IPS DF 6.9 (cell line): Measurements from ENCODE around the gene CDHR3.

ENCODE experiments used
- DNase-seq: peaks from one replicate; pipeline ENCODE4 v3.0.0-alpha.2; 2013; ENCODE audit warnings: low read depth, low spot score
- H3K27ac ChIP-seq: one replicate; pipeline ENCODE4 v1.5.1; 2013; ENCODE audit warnings: low read length, control low read depth
- H3K27me3 ChIP-seq: 2 replicates; pipeline ENCODE4 v1.6.1; 2013; ENCODE audit warnings: mild to moderate bottlenecking, low read length; ENCODE audit not compliant: control insufficient read depth, insufficient read depth
- H3K36me3 ChIP-seq: 2 replicates; pipeline ENCODE4 v1.6.1; 2013; ENCODE audit warnings: low read length; ENCODE audit not compliant: control insufficient read depth, insufficient read depth
- H3K4me1 ChIP-seq: 2 replicates; pipeline ENCODE4 v1.6.1; 2013; ENCODE audit warnings: low read length; ENCODE audit not compliant: control insufficient read depth, insufficient read depth
- H3K4me3 ChIP-seq: 2 replicates; pipeline ENCODE4 v1.5.1; 2013; ENCODE audit warnings: mild to moderate bottlenecking, low read length
- H3K9me3 ChIP-seq: 2 replicates; pipeline ENCODE4 v1.6.1; 2013; ENCODE audit warnings: low read length, inconsistent platforms; ENCODE audit not compliant: control insufficient read depth, insufficient read depth
- WGBS: extraction: QIAGEN DNeasy Blood & Tissue Kit; methylation state at CpG from one replicate; pipeline ENCODE4 v1.1.7; 2013; ENCODE audit warnings: mixed read lengths, missing lambda C conversion rate; ENCODE audit not compliant: insufficient read length, insufficient coverage; 5-methylcytosine and 5-hydroxymethylcytosine counted together

CDHR3 gene

DNA sequence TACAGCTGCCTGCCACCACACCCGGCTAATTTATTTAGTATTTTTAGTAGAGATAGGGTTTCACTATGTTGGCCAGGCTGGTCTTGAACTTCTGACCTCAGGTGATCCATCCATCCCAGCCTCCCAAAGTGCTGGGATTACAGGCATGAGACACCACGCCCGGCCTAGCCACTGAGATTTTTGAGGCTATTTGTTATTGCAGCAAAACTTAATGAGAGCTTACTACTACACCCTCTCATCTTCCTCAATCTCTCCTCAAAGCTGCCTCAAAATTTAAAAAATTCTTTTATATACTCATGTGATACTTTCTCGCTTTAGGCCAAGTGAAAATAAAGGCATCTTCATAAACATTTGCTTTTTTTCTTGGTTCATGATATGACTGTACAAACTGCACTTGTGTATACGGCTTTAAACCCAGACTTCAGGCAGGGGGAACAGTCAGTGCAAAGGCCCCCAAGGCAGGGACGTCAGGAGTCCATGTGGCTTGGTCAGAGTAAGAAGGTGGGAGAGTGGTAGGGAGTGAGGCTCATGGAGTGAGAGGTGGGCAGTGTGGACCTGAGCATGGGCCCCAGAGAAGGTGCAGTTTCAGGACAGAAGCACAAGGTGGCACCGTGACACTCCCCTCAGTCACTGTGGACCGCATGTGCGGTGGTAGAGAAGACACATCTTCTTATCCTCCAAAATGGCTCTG lies 93.6 kb downstream of the CDHR3 start:
- Histone ChIP-seq H3K4me3 (no peak overlapping the region), H3K27me3 (no peaks in the 10 kb centered on the region), H3K4me1 (no peaks in the 10 kb centered on the region; the same call in 1 of the 2 replicates), H3K36me3 (no peaks in the 10 kb centered on the region), H3K27ac (no peak overlapping the region), H3K9me3 (no peaks in the 10 kb centered on the region)
- DNase-seq: peak; percentile 64
- 100% methylated on average over 1 of the region's 9 CpGs for WGBS

DNA sequence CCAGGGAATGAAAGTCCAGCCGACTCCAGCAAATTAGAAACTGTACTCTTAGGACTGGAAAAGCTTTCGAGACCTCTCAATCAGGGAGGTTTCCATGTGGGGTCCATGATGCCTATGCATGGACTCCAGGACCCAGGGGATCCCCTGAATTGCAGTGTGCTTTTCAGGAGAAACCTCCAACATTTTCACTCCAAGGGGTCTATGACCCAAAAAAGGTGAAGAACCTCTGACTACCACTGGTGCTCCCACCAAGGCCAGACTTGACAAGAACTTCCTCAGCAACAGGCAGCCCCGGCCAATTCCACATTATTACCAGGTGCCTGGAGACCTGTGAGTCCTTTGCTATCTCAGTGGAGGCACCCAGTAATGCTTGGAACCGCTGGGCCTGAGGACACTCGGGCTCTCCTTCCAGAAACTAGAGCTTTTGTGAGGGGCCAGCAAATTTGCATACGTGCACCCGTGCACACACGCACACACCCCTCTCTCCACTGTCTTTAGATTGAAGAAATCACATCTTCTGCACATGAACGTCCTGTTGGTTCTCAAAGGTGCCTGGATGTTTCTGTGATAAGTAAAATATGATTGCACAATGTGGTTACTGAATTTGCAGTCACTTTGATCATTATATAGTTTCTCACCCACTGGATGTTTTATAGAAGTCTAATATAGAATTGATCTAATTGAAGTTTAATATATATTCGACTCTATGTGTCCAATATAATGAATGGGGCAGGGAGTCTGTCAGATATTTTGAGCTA lies 94.3 kb downstream of the CDHR3 start:
- Histone ChIP-seq H3K4me3 (no peak overlapping the region), H3K4me1 (no peaks in the 10 kb centered on the region; the same call in 1 of the 2 replicates), H3K36me3 (no peaks in the 10 kb centered on the region), H3K9me3 (no peaks in the 10 kb centered on the region), H3K27ac (no peak overlapping the region), H3K27me3 (no peaks in the 10 kb centered on the region)
- DNase-seq: no peak
- no CpG with 5 or more reads among the region's 10 CpGs for WGBS

DNA sequence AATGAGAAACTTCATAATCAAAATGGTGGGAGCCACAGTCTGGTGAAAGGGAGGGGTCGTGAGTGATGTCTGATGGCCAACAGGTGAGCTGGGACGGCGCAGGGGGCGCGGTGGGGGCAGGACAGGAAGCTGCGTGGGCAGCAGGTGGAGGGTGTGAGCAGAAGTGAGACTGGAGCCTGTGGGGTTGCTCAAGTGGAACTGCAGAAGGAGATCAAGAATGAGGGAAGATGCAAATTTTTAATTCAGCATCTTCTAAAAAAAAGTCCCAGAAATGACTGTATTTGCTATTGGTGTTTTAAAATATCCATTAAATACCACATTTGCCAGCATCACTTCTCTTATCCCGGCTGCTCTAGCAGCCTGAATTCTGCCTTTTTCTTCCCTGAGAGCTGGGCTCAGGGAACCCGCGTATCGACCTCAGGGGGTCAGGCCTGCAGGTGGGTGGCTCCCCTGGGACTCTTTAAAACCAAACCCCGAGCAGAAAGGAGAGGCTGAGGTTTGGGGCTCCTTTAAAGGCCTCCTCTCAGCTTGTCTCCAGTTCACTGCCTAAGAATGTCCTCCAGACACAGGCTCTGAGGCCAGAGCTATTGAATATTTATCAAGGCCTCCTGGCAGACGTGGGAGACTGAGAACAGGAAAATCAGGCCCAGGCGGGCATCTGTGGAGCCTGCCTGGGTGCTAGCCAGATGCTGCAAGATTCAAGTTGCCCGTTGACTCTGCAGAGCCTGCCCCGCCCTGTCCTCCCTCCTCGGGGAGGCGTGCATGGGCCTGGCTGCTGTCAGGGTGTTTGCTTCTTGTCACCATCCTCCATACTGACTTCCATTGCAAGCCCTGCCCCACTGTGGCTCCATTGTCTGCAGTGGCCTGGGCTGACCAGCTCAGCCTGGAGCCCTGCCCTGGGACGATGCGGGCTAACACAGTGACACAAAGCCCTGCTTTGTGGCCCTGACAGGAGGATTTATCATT lies 95.2 kb downstream of the CDHR3 start:
- no peaks in the 10 kb centered on the region; the same call in 1 of the 2 replicates for H3K4me1 ChIP-seq
- H3K9me3 ChIP-seq: no peaks in the 10 kb centered on the region
- H3K36me3 ChIP-seq: no peaks in the 10 kb centered on the region
- H3K27ac ChIP-seq: no peak overlapping the region
- WGBS: no CpG with 5 or more reads among the region's 19 CpGs
- no peak for DNase-seq
- H3K27me3 ChIP-seq: no peaks in the 10 kb centered on the region
- no peak overlapping the region for H3K4me3 ChIP-seq

DNA sequence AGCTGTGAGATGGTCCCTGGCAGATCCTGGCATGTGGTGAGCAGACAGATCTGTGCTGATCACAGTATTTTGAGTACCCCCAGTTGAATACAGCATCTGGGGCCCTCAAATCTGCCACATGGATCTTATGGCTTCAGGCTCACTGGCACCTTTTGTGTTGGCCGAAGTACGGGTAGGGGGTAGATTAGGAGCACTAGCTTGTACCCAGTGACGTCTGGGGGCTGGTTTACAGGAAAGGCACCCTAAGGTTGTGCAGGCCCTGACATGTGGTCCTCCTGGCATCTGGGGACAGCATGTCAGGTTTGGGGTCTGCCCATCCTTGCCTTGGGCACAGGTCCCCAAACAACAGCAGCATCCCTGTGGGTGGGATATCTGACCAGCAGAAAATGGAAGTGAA lies 95.9 kb downstream of the CDHR3 start:
- Histone ChIP-seq H3K9me3 (no peaks in the 10 kb centered on the region), H3K4me1 (no peaks in the 10 kb centered on the region; the same call in 1 of the 2 replicates), H3K36me3 (no peaks in the 10 kb centered on the region), H3K4me3 (no peak overlapping the region), H3K27me3 (no peaks in the 10 kb centered on the region), H3K27ac (no peak overlapping the region)
- DNase-seq: no peak
- WGBS: no CpG with 5 or more reads among the region's 3 CpGs

DNA sequence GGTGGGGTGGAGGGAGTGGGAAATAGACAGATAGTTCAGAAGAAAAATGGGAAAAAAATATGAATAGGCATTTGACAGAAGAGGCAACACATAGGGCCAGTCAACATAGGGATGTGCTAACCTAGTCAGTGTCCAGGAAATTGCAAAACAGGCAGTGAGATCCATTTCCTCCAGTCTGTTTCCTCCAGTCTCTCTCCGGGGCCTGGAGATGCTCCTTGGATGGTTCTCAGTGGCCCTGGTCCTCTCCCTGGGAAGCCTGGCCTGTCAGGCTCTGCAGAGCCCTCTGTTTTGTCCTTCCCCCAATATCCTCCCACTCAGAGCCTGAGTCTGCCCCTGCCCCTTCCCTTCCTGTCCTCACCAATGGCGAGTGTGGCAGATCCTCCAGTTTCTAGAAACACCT lies 96.5 kb downstream of the CDHR3 start:
- no CpG with 5 or more reads among the region's 2 CpGs for WGBS
- no peak overlapping the region for H3K27ac ChIP-seq
- DNase-seq: no peak
- H3K9me3 ChIP-seq: no peaks in the 10 kb centered on the region
- H3K4me3 ChIP-seq: no peak overlapping the region
- H3K27me3 ChIP-seq: no peaks in the 10 kb centered on the region
- H3K4me1 ChIP-seq: no peaks in the 10 kb centered on the region; the same call in 1 of the 2 replicates
- no peaks in the 10 kb centered on the region for H3K36me3 ChIP-seq

DNA sequence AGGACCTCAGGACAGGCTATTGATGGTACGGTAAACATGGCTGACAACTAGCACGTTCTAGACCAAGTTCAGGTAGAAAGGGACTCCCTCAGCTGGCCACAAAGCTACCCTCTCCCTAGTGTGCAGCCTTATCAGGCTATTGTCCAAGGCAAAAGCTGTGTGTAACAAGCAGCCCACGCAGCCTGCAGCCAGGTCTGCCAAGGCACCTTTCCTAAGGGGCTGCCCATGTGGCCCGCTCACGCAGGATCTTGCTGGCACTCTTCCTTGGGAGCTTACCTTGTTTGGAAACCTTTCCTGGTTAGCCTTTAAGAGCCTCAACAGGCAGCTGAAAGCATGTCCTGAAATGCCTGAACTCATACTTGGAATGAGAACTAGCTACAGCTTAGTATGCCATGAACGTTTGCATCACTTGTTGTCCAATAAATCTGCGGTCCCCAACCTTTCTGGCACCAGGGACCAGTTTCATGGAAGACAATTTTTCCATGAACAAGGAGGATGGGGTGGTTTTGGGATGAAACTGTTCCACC lies 97.4 kb downstream of the CDHR3 start:
- H3K36me3 ChIP-seq: no peaks in the 10 kb centered on the region
- H3K27me3 ChIP-seq: no peaks in the 10 kb centered on the region
- H3K27ac ChIP-seq: no peak overlapping the region
- no peak for DNase-seq
- no peaks in the 10 kb centered on the region for H3K4me1 ChIP-seq
- WGBS: no CpG with 5 or more reads among the region's 7 CpGs
- no peak overlapping the region for H3K4me3 ChIP-seq
- no peaks in the 10 kb centered on the region for H3K9me3 ChIP-seq

DNA sequence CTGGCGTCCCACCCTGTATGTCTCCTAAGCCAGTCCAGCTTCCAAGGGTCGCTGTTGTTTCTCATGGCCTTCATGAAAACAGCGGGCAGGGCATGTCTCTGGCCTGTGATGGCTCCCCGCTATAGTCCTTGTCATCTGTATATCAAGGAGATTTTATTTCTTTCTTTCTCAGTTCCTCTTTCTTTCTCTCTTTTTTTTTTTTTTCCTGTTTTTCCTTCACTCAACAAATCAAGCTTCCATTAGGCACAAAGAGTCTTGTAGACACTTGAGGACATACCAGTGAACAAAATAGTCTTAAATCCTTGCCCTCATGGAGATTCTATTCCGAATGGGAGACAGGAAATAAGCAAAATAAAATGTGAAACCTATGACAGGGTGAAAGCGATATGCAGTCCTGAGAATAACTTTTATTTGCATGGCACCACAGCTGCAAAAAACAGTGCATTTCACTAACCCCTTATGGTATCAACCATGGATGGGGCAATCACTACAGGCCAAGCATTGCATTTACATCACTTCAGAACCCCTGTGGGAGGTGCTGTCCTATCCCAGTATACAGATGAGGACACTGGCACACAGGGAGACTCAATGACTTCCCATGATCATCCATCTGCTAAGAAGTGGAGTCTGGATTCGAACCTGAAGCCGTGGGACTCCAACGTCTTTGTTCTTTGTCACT lies 98.4 kb downstream of the CDHR3 start:
- no peak overlapping the region for H3K27ac ChIP-seq
- WGBS: no CpG with 5 or more reads among the region's 9 CpGs
- no peak overlapping the region for H3K4me3 ChIP-seq
- no peak for DNase-seq
- no peaks in the 10 kb centered on the region for H3K36me3 ChIP-seq
- no peaks in the 10 kb centered on the region for H3K4me1 ChIP-seq
- no peaks in the 10 kb centered on the region for H3K9me3 ChIP-seq
- H3K27me3 ChIP-seq: no peaks in the 10 kb centered on the region

DNA sequence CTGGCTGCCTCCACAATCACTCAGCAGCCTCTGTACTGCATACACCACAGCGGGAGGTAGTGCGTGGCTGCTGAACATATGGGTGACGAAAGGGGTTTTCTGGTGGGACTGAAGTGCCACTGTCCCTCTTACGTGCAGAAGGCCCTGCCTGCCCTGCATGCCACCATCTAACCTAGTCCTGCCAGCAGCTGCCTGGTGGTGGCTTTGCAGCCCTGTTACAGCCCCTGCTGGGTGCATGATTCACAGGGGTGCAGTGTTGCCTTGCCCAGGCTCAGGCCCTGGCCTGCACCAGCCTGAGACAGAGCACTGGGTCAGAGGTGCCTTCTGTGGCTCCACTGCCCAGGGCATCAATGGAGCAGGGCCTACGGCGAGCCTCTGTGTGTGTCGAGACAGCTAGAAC lies 98.9 kb downstream of the CDHR3 start:
- DNase-seq: no peak
- H3K27me3 ChIP-seq: no peaks in the 10 kb centered on the region

DNA sequence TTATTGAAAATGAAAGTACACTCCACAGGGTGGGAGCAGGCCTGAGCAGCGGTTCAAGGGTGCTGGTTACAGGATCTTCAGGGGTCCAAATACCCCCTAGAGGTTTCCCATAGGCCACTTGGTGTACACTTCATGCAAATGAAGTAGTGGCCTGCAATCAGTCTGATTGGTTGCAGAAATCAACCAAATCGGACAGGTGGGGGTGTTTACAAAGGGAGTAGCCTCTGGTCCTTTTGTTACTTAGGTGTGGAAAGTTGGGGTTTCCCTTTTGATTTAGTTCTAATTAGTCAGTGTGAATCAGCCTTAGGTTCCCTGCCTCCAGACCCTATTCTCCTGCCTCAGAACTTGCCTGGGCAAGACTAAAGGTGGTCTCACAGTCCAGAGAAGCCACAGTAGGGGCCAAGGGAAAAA lies 99.5 kb downstream of the CDHR3 start:
- H3K4me3 ChIP-seq: no peak overlapping the region
- no peaks in the 10 kb centered on the region for H3K9me3 ChIP-seq
- DNase-seq: no peak
- H3K27me3 ChIP-seq: no peaks in the 10 kb centered on the region
- no peaks in the 10 kb centered on the region for H3K36me3 ChIP-seq
- no CpG with 5 or more reads among the region's 2 CpGs for WGBS
- H3K4me1 ChIP-seq: no peaks in the 10 kb centered on the region
- no peak overlapping the region for H3K27ac ChIP-seq

More for the DNA sequence above, 98.9 kb downstream of the CDHR3 start:
- H3K4me3 ChIP-seq: no peak overlapping the region
- no peaks in the 10 kb centered on the region for H3K36me3 ChIP-seq
- no peak overlapping the region for H3K27ac ChIP-seq
- H3K4me1 ChIP-seq: no peaks in the 10 kb centered on the region
- no CpG with 5 or more reads among the region's 7 CpGs for WGBS
- H3K9me3 ChIP-seq: no peaks in the 10 kb centered on the region
